Measurements from ENCODE around the gene MAPK11.

GRCh38 chr22:50282361-50283155 is 12.4 kb upstream of the MAPK11 start:
- no peak for TF ChIP-seq SREBF2 (CRISPR knock-in tag; IDR thresholded peaks at IDR 0.05)
- no peak for TF ChIP-seq CTCF (IDR thresholded peaks at IDR 0.05 in 2 of 3, conservative IDR thresholded peaks at IDR 0.05 in 1 of 3; ENCODE audit: insufficient read depth in 2 of 3, low read depth in 1 of 3, low read length in 3 of 3)
- TF ChIP-seq RFX5 (IDR thresholded peaks at IDR 0.05; ENCODE audit: low read depth, low read length) = no peak
- no peak for TF ChIP-seq ZNF639 (CRISPR knock-in tag; conservative IDR thresholded peaks at IDR 0.05 in 1 of 2, IDR thresholded peaks at IDR 0.05 in 1 of 2)
- no peak for TF ChIP-seq YBX1 (IDR thresholded peaks at IDR 0.05)
- no peak for TF ChIP-seq ZNF77 (CRISPR knock-in tag; IDR thresholded peaks at IDR 0.05)
- no peak for TF ChIP-seq BCL6 (CRISPR knock-in tag; IDR thresholded peaks at IDR 0.05)
- TF ChIP-seq GTF2F1 (IDR thresholded peaks at IDR 0.05; ENCODE audit: low read depth, low read length) = no peak
- TF ChIP-seq ZNF717 (CRISPR knock-in tag; IDR thresholded peaks at IDR 0.05) = no peak
- no peak for TF ChIP-seq POLR2A (conservative IDR thresholded peaks at IDR 0.05)
- no peak for TF ChIP-seq BACH1 (tag; IDR thresholded peaks at IDR 0.05)

Measured in K562 (cell line).